Uterine smooth muscle cell (primary cell): ENCODE data around the gene NOL4L. TPM values are rescaled to one million over a fixed set of nuclear protein-coding genes. Genes with fewer than 3 reads are reported as not detected.

Experiments
- total RNA-seq: library from RNA; depleted of rRNA; stranded (reverse); fragments of >200 nt; gene quantifications from 2 replicates; pipeline ENCODE4 v1.2.3, GENCODE V29; 2014

NOL4L gene, protein sequence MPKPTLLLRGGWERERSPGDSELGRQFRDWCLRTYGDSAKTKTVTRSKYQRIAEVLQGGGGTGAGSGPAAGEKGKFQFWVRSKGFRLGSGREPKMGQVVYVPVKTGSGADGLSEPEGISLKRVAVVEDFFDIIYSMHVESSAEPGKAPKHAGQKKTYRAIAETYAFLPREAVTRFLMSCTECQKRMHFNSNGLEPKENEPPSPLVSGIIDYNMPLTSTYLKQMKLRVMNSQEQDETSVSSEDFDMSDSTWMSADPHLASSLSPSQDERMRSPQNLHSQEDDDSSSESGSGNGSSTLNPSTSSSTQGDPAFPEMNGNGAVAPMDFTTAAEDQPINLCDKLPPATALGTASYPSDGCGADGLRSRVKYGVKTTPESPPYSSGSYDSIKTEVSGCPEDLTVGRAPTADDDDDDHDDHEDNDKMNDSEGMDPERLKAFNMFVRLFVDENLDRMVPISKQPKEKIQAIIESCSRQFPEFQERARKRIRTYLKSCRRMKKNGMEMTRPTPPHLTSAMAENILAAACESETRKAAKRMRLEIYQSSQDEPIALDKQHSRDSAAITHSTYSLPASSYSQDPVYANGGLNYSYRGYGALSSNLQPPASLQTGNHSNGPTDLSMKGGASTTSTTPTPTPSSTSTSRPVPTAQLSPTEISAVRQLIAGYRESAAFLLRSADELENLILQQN
- total RNA-seq: 5.2 and 5.8 TPM in 2 replicates

DNA sequence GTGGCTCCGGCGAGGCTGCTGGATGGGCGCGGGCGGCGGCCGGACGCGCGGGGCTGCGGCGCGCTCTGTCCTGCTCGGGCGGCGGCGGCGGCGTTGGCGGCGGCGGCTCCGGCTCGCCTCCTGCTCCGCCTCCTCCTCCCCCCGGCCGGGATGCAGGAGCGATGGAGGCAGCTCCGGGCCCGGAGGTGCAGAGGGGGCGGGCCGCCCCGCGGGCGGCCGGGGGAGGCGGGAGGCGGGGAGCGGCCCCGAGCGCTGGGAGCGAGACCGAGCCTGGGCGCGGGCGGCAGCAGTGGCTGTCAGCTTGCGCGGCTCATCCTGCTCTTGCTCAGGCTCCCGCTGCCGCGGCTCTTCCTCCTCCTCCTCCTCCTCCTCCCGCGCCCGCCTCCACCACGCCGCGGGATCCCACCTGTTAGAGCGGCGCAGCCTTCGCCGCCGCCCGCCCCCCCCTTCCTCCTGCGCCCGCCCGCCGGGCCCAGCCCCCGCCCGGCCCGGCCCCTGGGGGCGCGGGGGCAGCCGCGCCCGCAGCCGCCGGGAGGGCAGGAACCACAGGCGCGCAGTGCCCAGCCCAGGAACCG lies at the start of gene NOL4L:
TSS of gene NOL4L (minus strand) at position 323 of the 575 bp plus-strand sequence. CDS start 443 bp downstream, outside the sequence.

Other genes starting within 250 kb of the NOL4L start
- gene ASXL1, start 227.0 kb downstream of the NOL4L start, total RNA-seq: 41.6 and 52.5 TPM in 2 replicates
- under 0.01 and 0.25 TPM in 2 replicates for gene C20orf203, start 88.6 kb upstream of the NOL4L start, total RNA-seq
- 36.5 and 47.2 TPM in 2 replicates for gene COMMD7, start 158.1 kb upstream of the NOL4L start, total RNA-seq
- gene DNMT3B, start 177.1 kb upstream of the NOL4L start, total RNA-seq: 5.1 and 7.4 TPM in 2 replicates
- 111 and 157 TPM in 2 replicates for gene MAPRE1, start 234.6 kb upstream of the NOL4L start, total RNA-seq